Activated T-helper 1 cell treated with Interleukin-2 at 50 U/mL for 16 hours (primary cell): ENCODE data around the gene ARHGAP35.

Experiments
- DNase-seq: peaks from one replicate; pipeline ENCODE4 v3.0.0-alpha.2; 2020; ENCODE audit warnings: low read depth

Gene ARHGAP35

GRCh38 chr19:46904114-46905060 lies 43.6 kb downstream of the ARHGAP35 start:
- DNase-seq: no peak

GRCh38 chr19:46906221-46906620 lies 45.4 kb downstream of the ARHGAP35 start:
- DNase-seq: no peak

GRCh38 chr19:46907880-46908279 lies 47.1 kb downstream of the ARHGAP35 start:
- DNase-seq: no peak

GRCh38 chr19:46909356-46909755 lies 48.6 kb downstream of the ARHGAP35 start:
- DNase-seq: no peak
